Muscle layer of colon (tissue), 2 donors: ENCODE measurements around the gene DPY19L2.
"Not testable (repeated sequence)": the region's sequence is repeated elsewhere in the genome, so short reads cannot be mapped to it uniquely, and the experiment has no call there.

Experiments
- H3K27ac ChIP-seq: one replicate; pipeline ENCODE4 v1.7.0; 2013; ENCODE audit warnings: low read depth, mild to moderate bottlenecking, low read length, moderate library complexity
- H3K27me3 ChIP-seq, 2 donors: one replicate each; pipeline ENCODE4 v1.7.0; 2013; ENCODE audit warnings: low read length in 2 of 2, mild to moderate bottlenecking in 2 of 2; ENCODE audit not compliant: insufficient read depth in 2 of 2, control insufficient read depth in 1 of 2
- H3K36me3 ChIP-seq: one replicate; pipeline ENCODE4 v1.7.0; 2013; ENCODE audit warnings: mild to moderate bottlenecking, low read length; ENCODE audit not compliant: insufficient read depth
- H3K4me1 ChIP-seq: one replicate; pipeline ENCODE4 v1.7.0; 2013; ENCODE audit warnings: mild to moderate bottlenecking, low read length; ENCODE audit not compliant: insufficient read depth
- H3K4me3 ChIP-seq, 2 donors: one replicate each; pipeline ENCODE4 v1.7.0; 2013; ENCODE audit warnings: low read length in 2 of 2, low read depth in 1 of 2, mild to moderate bottlenecking in 1 of 2, moderate library complexity in 1 of 2
- H3K9ac ChIP-seq: one replicate; pipeline ENCODE4 v1.7.0; 2013; ENCODE audit warnings: low read length
- H3K9me3 ChIP-seq: one replicate; pipeline ENCODE4 v1.7.0; 2013; ENCODE audit warnings: mild to moderate bottlenecking, low read length
- donor health status: abdominal sarcoma.
- donor health status: Adenocarcinoma of cecum.

Gene DPY19L2

GRCh38 chr12:63577631-63578030 lies 90.7 kb downstream of the DPY19L2 start:
- H3K9me3 ChIP-seq, H3K36me3 ChIP-seq, H3K27me3 ChIP-seq, H3K27ac ChIP-seq, H3K4me3 ChIP-seq, H3K4me1 ChIP-seq, H3K9ac ChIP-seq: not testable (repeated sequence)

- H3K36me3 ChIP-seq, H3K9me3 ChIP-seq, H3K4me3 ChIP-seq, H3K27ac ChIP-seq, H3K9ac ChIP-seq, H3K4me1 ChIP-seq, H3K27me3 ChIP-seq: not testable (repeated sequence)
Measured at GRCh38 chr12:63572038-63572437, 96.3 kb downstream of the DPY19L2 start.

- H3K4me1 ChIP-seq, H3K4me3 ChIP-seq, H3K27me3 ChIP-seq, H3K36me3 ChIP-seq, H3K9ac ChIP-seq, H3K9me3 ChIP-seq, H3K27ac ChIP-seq: not testable (repeated sequence)
Measured at GRCh38 chr12:63558445-63558844, 109.8 kb downstream of the DPY19L2 start.

GRCh38 chr12:63551397-63551796 lies 116.9 kb downstream of the DPY19L2 start:
- H3K9ac ChIP-seq, H3K9me3 ChIP-seq, H3K27me3 ChIP-seq, H3K27ac ChIP-seq, H3K4me3 ChIP-seq, H3K36me3 ChIP-seq, H3K4me1 ChIP-seq: not testable (repeated sequence)

- H3K9ac ChIP-seq, H3K27ac ChIP-seq, H3K36me3 ChIP-seq, H3K9me3 ChIP-seq, H3K4me3 ChIP-seq, H3K27me3 ChIP-seq, H3K4me1 ChIP-seq: not testable (repeated sequence)
Measured at GRCh38 chr12:63549034-63549433, 119.3 kb downstream of the DPY19L2 start.

GRCh38 chr12:63545298-63545916 lies 122.9 kb downstream of the DPY19L2 start:
- not testable (repeated sequence) for H3K27me3 ChIP-seq, H3K9ac ChIP-seq, H3K4me1 ChIP-seq

GRCh38 chr12:63538656-63539055 lies 129.6 kb downstream of the DPY19L2 start:
- not testable (repeated sequence) for H3K4me1 ChIP-seq, H3K27me3 ChIP-seq, H3K27ac ChIP-seq, H3K36me3 ChIP-seq, H3K9me3 ChIP-seq, H3K4me3 ChIP-seq, H3K9ac ChIP-seq

More at GRCh38 chr12:63545298-63545916, 122.9 kb downstream of the DPY19L2 start:
- not testable (repeated sequence) for H3K4me3 ChIP-seq, H3K36me3 ChIP-seq, H3K27ac ChIP-seq, H3K9me3 ChIP-seq

GRCh38 chr12:63537838-63538237 lies 130.5 kb downstream of the DPY19L2 start:
- not testable (repeated sequence) for H3K4me3 ChIP-seq, H3K27ac ChIP-seq, H3K9ac ChIP-seq, H3K27me3 ChIP-seq, H3K9me3 ChIP-seq, H3K36me3 ChIP-seq, H3K4me1 ChIP-seq

- H3K36me3 ChIP-seq, H3K27me3 ChIP-seq, H3K9me3 ChIP-seq, H3K4me3 ChIP-seq, H3K27ac ChIP-seq, H3K9ac ChIP-seq, H3K4me1 ChIP-seq: not testable (repeated sequence)
Measured at GRCh38 chr12:63529641-63530040, 138.7 kb downstream of the DPY19L2 start.

- Histone ChIP-seq H3K4me3 (no peak overlapping the region), H3K4me1 (no peaks in the 10 kb centered on the region), H3K27ac (no peak overlapping the region), H3K9me3 (no peaks in the 10 kb centered on the region), H3K36me3 (no peaks in the 10 kb centered on the region), H3K27me3 (no peaks in the 10 kb centered on the region), H3K9ac (no peak overlapping the region)
Measured at GRCh38 chr12:63525831-63526230, 142.5 kb downstream of the DPY19L2 start.

- H3K27me3 ChIP-seq = no peaks in the 10 kb centered on the region
- H3K9ac ChIP-seq = no peak overlapping the region
- H3K27ac ChIP-seq = no peak overlapping the region
- H3K4me3 ChIP-seq = no peak overlapping the region
- no peaks in the 10 kb centered on the region for H3K9me3 ChIP-seq
- no peaks in the 10 kb centered on the region for H3K36me3 ChIP-seq
- no peaks in the 10 kb centered on the region for H3K4me1 ChIP-seq
Measured at GRCh38 chr12:63521706-63522105, 146.6 kb downstream of the DPY19L2 start.
